GM03348 (cell line): ENCODE results near the gene KIZ.

Experiments
- DNase-seq: peaks from one replicate; pipeline ENCODE4 v3.0.0; 2012; ENCODE audit warnings: low spot score

KIZ gene, protein sequence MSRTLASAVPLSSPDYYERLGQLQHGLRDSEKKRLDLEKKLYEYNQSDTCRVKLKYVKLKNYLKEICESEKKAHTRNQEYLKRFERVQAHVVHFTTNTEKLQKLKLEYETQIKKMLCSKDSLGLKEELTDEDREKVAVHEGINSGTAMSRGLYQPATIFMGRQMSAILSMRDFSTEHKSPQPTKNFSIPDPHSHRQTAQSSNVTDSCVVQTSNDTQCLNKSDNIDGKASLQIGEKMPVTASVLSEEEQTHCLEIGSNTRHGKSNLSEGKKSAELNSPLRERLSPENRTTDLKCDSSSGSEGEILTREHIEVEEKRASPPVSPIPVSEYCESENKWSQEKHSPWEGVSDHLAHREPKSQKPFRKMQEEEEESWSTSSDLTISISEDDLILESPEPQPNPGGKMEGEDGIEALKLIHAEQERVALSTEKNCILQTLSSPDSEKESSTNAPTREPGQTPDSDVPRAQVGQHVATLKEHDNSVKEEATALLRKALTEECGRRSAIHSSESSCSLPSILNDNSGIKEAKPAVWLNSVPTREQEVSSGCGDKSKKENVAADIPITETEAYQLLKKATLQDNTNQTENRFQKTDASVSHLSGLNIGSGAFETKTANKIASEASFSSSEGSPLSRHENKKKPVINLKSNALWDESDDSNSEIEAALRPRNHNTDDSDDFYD

DNA sequence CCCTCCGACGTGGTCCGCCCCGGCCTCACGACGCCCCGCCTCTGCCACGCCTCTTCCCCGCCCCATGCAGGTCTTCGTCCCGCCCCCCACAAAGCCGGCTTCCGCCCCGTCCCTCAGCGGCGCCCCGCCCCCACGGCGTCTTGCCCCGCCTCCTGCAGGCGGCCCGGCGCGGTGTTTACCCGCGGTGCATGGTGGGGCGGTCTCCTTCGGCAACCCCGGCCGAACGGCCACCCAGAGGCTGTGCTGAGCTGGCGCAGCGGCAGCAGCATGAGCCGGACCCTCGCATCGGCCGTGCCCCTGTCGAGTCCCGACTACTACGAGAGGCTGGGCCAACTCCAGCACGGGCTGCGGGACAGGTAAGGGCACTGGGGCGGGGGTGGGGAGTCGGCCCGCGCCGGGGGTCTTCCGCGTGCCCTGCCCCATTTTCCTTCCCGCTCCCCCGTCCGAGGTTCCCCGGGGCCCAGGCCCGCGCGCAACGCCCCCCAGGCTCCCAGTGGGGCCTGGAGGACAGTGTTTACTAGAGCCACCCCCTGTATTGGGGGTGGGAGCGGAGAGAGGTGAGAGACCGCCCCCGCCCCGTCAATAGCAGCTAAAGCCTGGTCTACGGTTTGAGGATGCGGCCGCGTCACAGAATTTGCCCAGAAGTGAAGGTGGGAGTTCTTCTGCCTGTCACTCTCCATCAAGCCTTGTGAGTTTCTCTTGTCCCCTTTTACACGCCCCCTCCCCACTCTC, at the start of gene KIZ:
Gene KIZ, plus strand, starts transcription at position 234 of the 732 bp plus-strand sequence. Its CDS starts 34 bp downstream, at position 268.
- DNase-seq, result peak; percentile 99

- DNase-seq, result no peak
These were observed 48.0 kb upstream of the KIZ start for GRCh38 chr20:21077809-21078345.

DNA sequence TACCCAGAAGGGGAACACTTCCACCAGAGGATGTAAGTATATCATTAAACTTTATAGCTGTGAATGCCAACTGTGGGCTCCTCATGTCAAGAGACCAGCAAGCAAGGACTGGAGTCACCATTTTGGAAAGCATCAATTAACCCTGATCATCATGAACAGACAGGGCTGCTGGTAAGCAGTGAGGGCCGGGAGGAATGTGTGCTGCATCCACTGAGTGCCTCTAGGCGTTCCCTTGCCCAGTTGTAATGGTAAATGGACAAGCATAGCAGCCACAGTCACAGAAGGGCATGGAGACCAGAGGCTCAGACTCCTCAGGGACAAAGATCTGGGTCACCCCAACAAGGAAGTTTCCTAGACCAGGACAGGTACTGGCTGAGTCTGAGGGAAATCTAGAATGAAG, 43.3 kb upstream of the KIZ start:
- no peak for DNase-seq

- DNase-seq, result no peak
These were observed 42.0 kb upstream of the KIZ start for GRCh38 chr20:21083825-21084325.

DNA sequence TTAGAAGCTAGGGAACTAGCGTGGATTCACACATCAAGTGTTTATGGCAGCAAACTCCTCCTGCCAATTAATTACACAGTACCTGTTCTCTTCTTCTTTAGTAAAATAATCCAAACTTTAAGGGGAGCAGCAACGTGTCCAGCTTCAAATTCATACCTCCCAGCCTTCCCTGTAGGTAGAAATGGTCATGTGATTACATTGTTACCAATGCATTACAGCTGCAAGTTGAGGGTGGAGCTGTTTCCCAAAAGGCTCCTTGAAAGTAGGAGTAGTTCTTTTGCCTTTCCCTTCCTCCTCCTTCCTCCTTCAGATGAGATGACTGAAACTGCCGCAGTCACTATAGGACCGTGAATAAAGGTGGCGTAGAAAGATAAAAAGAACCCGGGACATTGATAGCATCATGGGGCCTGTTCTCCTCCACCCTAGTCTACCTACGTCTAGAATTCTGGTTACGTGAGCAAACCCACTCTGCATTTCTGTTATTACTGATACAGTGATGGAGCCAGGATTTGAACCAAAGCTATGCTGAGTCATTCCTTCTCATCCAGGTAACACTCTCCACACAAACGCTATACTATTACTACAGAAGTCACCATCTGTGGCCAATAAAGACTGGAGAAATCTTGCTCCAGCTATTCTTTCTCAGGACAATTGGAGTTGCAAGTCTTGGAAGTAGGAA, 37.9 kb upstream of the KIZ start:
- no peak for DNase-seq

DNA sequence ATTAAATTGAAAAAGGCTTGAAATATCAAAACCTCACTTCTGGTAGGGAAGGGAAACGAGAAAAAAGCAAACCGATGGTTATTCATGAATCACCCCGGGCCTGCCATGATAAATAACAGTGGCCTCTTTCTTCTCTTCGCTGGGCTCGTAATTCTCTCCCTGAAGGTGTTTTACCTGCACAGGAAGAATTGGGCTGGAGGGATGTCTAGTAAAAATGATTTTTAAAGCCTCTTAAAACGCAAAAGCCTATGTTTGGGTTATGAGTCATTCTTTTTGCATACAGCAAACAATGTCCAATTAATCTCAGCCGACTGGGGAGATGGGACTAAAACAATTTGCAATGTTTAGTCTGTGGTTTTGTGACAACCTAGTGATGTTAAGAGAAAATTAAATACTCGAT, 36.5 kb upstream of the KIZ start:
- DNase-seq, result no peak

- DNase-seq, result no peak
These were observed 35.7 kb upstream of the KIZ start for GRCh38 chr20:21090111-21090618.

DNA sequence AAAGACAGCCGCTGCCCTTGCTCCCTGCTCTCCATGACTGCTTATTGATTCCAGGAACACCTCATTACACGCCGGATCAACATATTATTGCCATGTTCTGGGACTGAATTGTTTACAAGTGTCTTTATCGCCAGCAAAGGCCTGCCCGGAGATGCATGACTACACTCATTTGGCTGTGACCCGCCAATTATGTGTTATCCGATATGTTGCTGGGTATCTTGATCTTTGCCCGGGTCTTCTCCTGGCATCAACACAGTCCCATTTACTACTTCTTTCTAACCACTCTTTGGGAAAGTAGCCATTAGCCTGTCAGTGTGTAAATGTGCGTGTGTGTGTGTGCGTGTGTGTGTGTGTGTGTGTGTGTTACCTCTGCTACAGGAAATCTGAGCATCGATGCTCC, 35.2 kb upstream of the KIZ start:
- DNase-seq, result no peak

DNA sequence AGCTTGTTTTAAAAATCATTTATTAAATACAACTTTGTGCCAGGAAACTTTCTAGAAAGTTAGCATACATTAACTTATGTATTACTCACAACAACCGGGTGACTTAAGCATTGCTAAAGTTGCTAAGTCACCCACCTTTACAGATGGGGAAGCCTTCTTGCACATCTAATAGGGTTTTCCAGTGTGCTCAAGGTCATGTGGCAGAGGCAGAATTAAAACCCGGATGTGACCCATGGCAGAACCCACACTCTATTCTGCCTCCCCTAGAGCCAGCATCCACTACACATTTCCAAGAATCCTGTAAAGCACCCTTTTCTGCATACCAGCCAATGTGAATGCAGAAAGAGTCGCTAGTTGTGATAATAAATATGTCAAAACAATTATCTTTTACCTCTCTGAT, 33.1 kb upstream of the KIZ start:
- DNase-seq, result no peak

DNA sequence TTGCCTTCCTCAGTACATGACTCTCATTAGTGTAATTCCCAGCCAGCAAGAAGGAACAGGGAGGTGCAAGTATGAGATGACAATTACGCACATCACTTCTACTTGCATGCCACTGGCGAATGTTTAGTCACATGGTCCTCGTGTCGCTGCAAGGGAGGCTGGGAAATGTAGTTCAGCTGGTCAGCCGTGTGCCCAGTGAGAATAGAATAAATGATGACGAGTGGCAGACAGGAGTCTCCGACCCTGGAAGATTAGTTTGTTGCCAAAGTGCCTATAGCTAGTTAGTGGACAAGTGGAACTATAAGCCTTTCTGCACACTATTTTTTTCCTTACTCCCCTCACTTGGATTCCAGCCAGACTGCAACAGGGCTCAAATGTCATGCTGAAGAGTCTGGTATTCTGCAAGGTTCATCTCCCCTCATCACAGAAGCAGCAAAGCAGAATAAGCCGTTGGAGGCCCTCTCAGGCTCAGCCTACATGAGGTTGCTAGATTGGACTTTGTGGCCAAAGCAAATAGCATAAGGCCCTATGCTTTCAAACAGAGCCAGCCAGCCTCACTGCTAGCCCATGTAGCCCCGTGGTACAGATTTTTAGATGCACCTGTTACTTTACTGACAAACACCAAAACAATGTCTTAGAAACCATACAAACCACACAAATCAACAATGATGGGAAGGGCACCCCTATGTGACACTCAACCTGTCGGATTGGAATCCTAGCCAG, 29.4 kb upstream of the KIZ start:
- DNase-seq, result no peak

DNA sequence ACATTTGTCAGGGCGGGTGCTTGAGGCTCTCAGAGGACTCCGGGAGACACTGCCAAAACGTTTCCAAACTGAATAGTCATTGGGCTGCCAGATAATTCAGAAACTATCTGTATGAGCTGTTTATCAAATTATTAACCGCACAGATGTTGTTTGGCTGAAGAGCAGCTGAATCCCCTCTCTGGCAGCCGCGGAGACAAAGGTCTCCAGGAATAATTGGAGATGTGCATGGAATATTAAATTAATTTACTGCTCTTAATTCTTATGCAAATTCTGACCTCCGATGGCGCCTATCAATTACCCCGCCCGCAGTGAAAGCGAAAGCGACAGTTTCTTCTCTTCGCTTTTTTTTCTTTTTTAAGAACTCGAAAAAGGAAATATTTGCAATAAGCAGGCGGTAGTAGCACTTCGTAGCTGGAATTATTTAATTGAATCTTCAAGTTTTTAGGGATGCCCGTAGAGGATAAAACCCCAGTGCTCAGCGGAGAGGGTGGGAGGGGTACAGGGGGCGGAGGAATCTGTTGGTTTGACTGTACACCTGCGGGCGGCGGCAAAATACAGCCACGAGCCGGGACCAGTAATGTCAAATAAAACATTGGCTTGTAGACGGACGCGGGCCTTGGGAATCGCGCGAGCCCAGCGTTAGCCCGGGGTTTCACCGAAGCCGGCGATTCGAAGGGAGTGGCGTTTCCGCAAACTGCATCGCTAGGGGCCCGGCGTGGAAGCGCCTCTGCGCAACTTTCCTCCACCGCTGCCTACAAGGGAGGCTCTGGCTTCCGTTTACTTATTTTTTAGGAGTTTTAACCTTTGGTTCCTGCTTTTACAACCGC, 25.9 kb upstream of the KIZ start:
- DNase-seq, result peak; percentile 24

- DNase-seq, result no peak
These were observed 25.1 kb upstream of the KIZ start for GRCh38 chr20:21100578-21101452.

DNA sequence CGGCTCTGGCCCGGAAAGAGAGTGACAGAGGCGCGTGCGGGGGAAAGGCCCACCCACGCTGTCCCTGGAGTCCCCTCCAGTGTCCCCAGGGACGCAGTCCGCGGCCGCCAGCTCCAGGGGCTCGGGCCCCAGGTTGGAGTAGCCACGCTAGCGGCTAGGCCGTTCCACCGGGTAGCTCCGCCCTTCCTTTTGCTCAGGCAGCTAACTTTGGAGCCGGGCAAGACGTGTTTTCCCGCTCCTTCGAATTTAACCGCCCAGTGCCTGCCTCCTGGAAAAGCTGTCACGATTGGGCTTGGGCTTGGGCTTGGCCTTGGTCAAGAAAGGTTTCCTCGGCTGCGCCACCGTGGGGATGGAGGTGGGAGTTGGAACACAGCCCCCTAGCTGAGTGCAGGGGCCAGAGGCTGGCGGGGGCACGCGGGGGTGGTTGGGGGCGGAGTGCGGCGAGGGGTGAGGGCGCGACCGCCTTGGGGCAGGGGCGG, 24.4 kb upstream of the KIZ start:
- no peak for DNase-seq

DNA sequence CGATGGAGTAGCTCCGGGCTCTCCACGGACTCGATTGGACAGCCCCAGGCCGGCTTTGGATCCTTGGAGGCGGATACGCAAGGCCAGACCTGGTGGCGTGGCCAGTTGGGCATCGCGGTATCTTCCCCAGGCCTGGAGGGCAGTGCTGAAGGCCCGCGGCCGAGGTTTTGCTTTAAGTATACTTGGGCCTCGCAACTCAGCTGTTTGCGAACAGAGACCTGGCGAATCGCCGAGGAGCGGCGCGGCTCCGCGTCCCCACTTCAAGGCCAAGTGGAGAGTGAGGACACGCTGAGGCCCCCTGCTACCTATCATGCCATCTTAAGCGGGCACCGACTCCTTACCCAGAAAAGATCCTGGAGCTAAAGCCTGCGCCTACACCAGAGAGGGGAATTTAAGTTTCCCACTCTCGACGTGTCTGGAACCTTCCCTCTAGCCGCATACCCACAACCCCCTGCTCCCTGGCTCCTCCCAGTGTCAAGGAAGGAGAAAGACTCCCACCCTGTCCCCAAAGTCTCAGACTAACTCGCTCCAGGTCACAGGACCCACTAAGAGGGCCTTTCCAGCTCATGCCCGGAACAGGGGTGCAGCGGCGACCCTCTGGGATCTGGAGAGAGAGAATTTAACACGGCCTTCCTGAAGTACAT, 23.8 kb upstream of the KIZ start:
- DNase-seq, result no peak

DNA sequence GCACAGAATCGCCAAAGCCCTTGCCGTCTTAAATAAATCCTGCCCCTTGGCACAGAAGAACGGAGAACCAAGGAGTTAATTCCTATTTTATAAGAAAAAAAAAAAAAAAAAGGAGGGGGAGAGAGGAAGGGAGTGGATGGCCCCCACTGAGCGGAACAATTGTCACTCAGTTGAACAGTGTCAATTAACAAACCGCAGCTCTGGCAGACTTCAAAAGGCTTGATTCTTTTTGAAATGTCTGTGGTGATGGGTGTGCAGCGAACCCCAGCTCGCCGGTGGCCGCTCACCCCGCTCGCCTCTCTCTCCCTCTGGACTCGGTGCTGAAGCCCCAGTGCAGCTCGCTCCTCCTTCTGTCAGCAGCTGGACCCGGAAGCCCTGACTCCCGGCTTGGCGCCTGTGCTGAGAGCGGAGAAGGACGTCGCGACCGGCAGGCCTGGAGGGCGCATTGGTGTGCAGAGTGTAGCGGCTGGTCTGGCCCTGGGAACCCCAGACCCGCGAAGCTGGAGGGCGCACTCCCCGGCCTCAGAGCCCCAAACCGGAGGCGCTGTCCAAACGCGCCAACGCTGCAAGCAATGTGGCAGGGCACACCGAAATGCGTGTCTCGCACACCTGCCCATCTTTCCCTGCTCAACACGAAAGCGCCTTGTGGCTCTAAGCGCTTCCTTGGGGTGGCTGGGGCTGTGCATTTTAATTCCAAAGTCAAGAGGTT, 23.1 kb upstream of the KIZ start:
- peak; percentile 43 for DNase-seq

GRCh38 chr20:21103582-21104465, 22.1 kb upstream of the KIZ start:
- DNase-seq, result no peak

DNA sequence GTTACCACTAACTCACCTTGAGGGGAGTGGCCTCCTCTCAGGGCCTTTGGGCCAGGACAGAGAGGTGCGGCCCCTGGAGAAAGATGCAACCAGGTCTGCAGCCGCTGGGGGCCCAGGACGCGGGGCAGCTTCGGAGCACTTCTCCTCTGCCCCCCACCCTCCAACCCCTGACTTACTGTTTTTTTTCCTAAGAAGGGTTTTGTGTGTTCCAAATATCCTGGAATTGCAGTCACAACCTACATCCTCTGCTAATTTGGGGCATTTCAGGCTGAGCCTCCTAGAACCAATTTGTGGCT, 21.5 kb upstream of the KIZ start:
- DNase-seq, result no peak
